GM19099 (cell line): ENCODE measurements around the gene CASK.

ENCODE experiments used
- POLR2A ChIP-seq: IDR thresholded peaks from 3 replicates; pipeline ENCODE4 v1.6.1; 2011; ENCODE audit warnings: low read depth; ENCODE audit not compliant: insufficient read length; ENCODE audit errors: extremely low read depth

Gene CASK

DNA sequence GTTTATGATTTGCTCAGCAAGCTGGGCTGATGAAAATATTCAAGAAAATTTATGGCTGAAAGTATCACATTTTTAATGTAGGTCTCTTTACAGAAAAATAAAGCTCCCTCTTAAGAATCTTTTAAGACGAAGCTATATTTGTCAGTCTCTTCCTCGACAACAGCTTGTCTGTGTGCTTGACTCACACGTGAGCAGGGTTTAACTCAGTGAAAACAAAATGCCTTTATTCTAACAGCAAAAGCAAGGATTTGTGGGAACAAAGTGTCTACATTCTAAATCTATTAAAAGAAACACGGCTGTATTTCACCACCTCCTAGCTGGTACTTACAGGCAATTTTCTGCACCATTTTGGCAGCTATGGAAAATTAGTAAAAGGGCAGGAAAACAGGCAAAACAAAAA, 400.7 kb downstream of the CASK start:
- TF ChIP-seq POLR2A = no peak

DNA sequence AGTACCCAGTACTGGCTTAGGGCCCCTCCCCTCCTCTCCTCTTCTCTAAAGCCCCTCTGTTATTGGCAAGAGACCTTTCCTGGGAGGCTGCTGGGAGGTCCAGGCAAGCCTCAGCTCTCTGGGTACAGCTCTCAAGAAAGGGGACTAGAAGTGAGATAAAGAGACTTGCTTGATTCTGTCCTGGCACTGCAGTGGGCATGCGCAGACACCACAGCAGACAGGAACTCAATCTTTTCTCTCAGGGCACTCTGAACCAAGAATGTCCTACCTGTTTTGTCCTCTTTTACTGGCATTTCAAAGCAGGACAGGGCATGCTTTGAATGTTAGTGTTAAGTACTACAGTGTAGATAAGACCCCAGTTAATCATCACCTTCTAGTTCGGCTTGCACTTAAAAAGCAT, 401.3 kb downstream of the CASK start:
- no peak for TF ChIP-seq POLR2A

DNA sequence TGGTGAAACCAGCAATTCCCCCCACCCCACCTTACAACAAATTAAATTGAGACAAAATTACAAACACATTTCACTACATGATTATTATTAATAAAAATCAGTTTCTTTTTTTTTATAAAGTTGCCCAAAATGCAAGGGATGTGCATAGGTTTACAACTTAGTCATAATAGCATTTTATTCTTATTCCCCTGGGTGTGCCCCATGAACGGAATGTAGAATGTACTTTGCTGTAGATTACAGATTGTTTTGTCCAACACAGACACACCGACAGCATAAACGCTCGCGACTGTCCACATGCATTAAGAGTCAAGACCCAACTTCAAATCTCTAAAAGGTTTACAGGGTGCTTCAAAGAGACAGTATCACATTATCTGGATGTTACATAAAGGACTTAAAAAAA, 403.9 kb downstream of the CASK start:
- TF ChIP-seq POLR2A = no peak

DNA sequence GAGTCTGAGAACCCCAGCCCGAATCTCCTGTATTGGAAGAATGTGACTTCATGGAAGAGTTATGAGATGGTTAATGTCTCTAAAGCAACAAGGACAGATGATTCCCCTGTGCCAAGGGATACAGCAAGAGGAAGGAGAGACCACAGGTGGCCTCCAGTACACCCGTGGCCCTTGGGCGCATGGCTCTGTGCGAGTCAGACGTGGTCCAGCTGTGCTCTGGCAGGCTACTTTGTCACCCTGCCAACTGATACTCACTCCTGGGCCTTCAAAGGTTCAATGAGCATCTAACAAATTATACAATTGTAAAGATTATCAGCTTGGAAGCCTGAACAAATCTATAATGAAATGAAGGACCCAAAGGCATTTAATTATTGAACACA, 404.5 kb downstream of the CASK start:
- TF ChIP-seq POLR2A = no peak

DNA sequence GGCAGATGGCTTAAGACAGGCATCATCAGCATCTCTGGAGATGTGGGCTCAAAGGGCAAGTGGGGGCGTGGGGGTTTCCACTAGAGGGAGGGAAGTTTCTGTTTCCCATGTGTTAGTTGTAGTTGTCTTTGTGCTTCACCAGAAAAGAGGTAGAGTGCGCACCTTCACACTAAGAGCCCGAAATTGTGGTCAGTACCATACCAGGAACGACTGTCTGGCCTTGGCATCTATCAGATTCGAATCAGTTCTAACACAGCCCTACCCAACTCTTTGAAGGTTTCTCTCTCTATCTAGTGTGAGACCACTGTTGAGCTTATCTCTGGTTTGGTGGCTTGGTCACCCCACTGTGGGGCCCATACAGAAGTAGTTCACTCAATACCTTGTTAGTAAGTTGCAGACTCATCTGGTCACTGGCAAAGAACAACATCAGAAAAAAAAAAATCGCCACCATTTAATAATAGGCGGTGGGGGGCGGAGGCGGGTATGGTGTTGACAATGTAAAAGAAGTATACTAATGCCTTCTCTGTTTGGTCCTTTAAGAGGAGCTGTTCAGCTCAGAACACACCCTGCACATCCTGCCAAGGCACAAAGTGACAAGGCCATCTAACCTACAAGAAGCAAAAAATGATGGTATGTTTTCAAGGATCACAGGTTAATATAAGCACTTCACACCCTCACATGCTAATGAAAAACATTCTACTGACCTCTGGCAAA, 405.1 kb downstream of the CASK start:
- TF ChIP-seq POLR2A = no peak

DNA sequence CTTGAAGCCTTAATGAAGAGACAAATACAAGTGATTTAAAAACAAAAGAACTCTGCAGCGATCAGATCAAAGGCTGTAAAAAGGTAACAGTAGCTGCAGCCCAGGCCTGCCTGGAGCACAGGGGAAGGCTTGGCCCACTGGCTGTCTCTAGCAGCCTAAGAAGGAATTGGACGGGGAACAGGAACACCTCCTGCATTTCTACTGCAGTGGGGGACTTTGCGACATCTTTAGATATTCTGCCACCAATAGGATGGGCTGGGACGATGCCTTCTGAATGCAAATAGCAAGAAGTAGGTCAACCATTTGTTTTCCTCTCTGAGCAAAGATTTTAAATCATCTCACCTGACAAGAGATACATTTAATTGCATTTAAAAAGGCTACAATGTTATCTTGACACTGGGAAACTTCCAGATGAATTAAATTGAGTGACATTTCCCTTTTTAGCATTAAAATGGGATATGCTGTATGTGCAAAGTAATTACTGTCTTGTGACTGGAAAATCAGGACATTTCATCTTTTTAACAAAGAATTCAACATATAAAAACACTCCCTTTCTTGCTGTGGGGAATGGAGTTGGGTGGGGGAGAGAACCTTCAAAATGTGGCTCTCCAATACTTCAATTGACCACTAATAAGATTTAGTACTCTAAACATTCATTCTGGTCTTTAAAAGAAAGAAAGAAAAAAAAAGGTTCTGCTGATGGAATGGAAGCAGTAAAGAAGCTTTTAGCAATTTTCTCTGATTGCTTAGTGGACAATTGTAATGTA, 406.2 kb downstream of the CASK start:
- no peak for TF ChIP-seq POLR2A

DNA sequence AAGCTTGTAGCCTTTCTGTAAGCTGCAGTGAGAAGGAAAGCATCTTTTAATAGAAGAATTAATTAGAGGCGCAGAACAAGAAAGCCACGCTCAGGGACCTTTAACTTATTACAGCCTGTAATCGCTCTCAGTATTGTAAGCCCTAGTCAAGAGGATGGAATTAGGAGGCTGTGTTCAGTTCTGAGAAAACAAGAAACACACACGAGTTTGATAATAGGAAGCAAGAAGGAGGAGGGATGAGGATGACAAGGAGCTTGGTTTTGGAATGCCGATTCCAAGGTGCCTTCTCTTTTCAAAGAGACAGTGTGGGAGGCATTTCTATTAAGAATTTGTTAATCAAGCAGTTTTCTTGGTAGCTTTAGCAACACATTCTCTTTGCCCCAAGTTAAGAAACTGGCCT, 406.9 kb downstream of the CASK start:
- no peak for TF ChIP-seq POLR2A

DNA sequence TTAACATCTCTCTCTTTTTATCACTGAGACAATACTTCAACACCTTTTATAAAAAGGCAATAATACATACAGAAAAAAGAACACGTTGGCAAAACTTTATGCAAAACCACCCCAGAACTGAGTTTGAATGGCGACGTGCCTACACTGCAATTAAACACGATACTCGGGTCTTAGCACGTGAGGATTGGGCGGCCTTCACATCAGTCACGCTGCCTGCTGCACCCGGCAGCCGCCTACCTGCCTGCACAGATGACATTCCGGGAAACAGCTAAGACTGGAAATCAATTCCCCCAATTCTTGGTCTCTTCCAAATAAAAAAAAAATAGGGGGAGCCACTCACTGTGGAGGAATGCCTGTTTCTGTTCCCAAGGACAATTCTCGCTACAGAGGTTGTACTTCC, 408.0 kb downstream of the CASK start:
- TF ChIP-seq POLR2A = no peak

DNA sequence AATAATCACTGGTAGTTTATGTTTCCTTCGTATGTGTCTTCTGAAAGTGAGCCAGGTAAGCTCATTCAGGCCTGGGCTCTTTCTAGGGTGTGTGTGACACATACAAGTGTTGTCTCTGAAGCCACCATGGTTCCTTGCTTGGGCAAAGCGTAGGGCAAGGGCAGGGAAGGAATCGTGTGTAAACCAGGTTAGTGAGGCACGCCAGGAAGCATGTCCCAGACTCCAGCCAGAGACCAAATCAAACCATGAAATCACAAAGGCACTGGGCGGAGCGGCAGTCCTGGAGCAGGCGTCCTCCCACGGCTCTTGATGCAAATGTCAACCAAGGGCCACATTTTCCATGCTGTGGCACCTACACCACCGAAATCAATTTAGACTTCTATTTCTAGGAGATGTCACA, 409.2 kb downstream of the CASK start:
- TF ChIP-seq POLR2A = no peak

DNA sequence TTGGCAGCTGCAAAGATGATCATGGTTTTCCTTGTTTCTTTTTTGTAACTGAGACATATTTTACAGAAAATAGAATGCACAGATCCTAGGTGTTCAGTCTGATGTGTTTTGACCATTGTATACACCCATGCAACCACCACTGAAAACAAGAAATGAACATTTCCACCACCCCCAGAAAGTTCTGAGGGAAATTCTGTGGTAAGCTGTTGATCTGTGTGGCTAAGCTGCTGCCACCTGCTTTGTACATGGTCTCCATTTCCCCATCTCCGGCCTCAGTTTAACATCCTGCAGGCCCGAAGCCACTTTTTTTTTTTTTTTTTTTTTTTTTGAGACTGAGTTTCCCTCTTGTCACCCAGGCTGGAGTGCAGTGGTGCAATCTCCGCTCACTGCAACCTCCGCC, 411.0 kb downstream of the CASK start:
- TF ChIP-seq POLR2A = no peak

DNA sequence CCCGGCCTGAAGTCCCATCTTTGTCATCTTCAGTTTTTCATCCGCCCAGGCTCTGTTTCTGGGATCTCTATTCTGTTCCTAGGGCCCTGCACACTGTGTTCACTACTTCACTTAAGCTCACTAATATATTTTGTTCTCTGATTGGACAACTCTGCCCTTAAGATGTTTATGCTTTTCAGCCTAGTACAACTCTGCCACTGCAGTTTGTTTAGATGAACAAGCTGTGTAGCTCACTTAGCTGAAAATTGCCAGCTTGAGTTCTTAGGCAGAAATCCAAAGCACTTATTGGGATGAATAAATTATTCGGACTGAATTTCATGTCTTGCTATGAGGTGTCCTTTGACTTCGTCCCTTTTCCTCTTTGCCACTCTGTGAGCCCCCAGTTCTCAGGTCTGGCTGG, 415.4 kb downstream of the CASK start:
- no peak for TF ChIP-seq POLR2A

DNA sequence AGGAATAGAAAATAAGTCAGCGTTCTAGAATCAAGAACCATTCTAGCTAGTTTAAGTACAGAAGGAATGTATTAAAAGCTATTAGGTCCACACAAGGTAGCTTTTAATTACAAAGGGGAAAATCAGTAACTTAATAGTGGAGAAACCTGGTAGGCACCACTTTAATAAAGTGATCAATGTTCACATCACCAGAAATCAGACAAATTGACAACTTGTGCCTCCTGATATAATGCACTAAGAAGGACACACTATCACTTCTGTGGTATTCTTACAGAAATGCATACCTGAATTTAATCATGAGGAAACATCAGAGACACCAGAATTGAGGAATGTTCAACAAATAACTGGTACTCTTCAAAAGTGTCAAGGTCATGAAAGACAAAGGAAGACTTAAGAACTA, 421.4 kb downstream of the CASK start:
- TF ChIP-seq POLR2A = no peak

DNA sequence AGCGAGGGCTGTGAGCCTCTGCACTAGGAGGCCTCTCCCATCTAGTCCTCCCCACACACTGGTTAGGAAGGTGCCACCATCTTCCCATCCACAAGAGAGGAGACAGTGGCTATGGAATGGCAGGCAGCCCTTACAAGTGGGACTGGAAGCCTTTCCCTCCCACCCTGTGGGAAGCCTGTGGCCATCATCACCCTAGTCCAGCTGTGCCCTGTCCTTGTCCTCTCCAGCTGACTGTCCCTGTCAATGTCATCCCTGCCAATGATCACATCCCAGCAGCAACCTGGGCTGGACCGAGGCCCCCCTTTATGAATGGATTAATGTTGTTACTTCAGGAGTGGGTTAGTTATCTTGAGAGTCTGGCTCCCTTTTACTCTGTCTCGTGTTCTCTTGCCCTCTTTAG, 423.4 kb downstream of the CASK start:
- no peak for TF ChIP-seq POLR2A

DNA sequence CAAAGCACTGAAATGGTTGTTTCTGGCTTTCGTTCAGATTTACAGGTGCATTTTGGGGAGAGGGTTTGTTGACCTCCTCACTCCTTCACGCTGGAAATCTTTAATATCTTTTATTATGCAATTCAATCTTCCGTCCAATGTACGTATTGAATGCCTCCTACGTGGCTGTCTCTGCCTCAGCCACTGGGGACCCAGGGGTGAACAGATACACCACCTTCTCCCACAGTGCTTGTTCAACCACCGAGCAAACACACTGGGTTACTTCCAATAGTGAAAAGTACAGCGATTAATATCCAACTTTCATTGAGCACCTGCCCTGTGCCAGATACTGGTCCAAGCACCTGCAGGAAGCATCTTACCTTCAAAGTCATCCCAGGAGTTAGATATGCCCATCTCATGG, 424.2 kb downstream of the CASK start:
- no peak for TF ChIP-seq POLR2A

DNA sequence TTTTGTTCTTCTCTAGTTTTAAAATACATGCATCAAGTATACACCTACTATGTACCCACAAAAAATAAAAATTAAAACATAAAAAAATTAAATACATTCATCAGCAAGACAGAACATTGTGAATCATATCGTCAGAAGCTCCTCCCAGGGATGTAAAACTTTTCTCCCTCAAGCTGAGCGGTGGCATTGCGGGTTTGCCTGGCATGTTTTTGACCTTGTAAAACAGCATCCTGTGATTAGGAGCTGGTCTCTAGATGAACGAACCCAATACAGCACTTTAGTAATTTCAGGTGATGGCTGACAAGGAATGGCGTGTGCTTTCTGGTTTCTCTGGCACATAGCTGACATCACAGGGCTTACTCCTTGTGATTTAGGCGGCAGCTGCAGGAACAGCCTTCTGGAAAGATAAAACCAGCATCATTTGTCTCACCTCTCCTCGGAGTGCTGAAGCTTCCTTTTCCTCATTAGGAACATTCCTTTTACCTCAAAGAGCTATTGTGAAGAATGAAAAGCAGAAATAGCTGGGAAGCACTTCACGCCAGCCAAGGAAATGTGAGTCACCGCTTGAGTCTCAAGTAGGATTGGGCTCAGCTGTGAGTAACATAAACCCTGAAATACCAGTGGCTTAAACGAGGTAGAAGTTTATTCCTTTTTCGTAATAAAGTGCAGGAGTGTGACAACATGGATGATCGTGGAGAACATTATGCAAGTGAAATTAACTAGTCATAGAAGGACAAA, 431.9 kb downstream of the CASK start:
- no peak for TF ChIP-seq POLR2A

DNA sequence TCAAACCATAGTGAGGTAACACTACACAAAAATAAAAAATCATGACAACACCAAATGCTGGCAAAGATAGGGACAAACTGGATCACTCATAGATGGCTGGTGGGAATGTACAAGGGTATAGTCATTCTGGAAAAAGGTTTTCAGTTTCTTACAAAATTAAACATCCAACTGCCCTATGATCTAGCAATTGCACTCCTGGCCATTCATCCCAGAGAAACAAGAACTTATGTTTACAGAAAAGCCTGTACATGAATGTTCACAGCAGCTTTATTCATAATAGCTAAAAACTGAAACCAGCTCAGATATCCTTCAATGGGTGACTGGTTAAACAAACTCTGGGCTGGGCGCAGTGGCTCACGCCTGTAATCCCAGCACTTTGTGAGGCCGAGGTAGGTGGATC, 432.9 kb downstream of the CASK start:
- no peak for TF ChIP-seq POLR2A
